ENCODE measurements around the gene C19orf67.
A peak's percentile ranks its signal among the peaks of the same experiment; 100 is the strongest.

DNA sequence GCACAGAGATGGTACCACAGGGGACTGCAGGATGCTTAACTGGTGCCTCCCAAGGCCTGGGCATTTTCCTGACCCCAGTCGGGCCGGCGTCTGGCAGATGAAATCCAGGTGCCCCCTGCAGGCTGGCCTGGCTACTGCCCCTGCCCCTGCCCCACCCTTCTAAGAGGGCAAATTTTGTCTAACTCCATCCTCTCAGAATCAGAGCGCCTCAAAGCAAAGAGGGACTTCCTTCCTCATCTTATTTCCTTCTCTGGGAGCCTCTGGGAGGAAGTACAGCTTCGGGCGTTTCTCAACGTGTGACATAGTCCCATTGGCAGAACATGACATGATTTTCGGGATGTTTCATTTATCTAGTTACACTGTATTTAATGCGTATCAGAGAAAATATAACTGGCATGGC, 29.3 kb upstream of the C19orf67 start:
- TF ChIP-seq, protein P1, sequence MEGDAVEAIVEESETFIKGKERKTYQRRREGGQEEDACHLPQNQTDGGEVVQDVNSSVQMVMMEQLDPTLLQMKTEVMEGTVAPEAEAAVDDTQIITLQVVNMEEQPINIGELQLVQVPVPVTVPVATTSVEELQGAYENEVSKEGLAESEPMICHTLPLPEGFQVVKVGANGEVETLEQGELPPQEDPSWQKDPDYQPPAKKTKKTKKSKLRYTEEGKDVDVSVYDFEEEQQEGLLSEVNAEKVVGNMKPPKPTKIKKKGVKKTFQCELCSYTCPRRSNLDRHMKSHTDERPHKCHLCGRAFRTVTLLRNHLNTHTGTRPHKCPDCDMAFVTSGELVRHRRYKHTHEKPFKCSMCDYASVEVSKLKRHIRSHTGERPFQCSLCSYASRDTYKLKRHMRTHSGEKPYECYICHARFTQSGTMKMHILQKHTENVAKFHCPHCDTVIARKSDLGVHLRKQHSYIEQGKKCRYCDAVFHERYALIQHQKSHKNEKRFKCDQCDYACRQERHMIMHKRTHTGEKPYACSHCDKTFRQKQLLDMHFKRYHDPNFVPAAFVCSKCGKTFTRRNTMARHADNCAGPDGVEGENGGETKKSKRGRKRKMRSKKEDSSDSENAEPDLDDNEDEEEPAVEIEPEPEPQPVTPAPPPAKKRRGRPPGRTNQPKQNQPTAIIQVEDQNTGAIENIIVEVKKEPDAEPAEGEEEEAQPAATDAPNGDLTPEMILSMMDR (conservative IDR thresholded peaks at IDR 0.05; ENCODE audit: low read depth in 2 of 2): peak; percentile 66 to 68
- TF ChIP-seq POLR2AphosphoS5 (IDR thresholded peaks at IDR 0.05; ENCODE audit: low read depth) (no peak), STAT1 (IDR thresholded peaks at IDR 0.05; ENCODE audit: unreplicated experiment) (no peak), EZH2 (IDR thresholded peaks at IDR 0.05; ENCODE audit: low read depth, unreplicated experiment) (no peak), EZH2phosphoT487 (IDR thresholded peaks at IDR 0.05; ENCODE audit: unreplicated experiment) (no peak), NANOG (IDR thresholded peaks at IDR 0.05; ENCODE audit: borderline replicate concordance) (no peak), ZNF331 (CRISPR knock-in tag; IDR thresholded peaks at IDR 0.05; ENCODE audit: low read depth) (no peak), JUNB (IDR thresholded peaks at IDR 0.05; ENCODE audit: unreplicated experiment) (no peak), ZNF114 (CRISPR knock-in tag; IDR thresholded peaks at IDR 0.05) (no peak), CREB1 (CRISPR knock-in tag; IDR thresholded peaks at IDR 0.05; ENCODE audit: low read depth) (no peak)
- TF ChIP-seq, protein P2, sequence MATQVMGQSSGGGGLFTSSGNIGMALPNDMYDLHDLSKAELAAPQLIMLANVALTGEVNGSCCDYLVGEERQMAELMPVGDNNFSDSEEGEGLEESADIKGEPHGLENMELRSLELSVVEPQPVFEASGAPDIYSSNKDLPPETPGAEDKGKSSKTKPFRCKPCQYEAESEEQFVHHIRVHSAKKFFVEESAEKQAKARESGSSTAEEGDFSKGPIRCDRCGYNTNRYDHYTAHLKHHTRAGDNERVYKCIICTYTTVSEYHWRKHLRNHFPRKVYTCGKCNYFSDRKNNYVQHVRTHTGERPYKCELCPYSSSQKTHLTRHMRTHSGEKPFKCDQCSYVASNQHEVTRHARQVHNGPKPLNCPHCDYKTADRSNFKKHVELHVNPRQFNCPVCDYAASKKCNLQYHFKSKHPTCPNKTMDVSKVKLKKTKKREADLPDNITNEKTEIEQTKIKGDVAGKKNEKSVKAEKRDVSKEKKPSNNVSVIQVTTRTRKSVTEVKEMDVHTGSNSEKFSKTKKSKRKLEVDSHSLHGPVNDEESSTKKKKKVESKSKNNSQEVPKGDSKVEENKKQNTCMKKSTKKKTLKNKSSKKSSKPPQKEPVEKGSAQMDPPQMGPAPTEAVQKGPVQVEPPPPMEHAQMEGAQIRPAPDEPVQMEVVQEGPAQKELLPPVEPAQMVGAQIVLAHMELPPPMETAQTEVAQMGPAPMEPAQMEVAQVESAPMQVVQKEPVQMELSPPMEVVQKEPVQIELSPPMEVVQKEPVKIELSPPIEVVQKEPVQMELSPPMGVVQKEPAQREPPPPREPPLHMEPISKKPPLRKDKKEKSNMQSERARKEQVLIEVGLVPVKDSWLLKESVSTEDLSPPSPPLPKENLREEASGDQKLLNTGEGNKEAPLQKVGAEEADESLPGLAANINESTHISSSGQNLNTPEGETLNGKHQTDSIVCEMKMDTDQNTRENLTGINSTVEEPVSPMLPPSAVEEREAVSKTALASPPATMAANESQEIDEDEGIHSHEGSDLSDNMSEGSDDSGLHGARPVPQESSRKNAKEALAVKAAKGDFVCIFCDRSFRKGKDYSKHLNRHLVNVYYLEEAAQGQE (IDR thresholded peaks at IDR 0.05; ENCODE audit: unreplicated experiment): no peak
- TF ChIP-seq, protein P3, sequence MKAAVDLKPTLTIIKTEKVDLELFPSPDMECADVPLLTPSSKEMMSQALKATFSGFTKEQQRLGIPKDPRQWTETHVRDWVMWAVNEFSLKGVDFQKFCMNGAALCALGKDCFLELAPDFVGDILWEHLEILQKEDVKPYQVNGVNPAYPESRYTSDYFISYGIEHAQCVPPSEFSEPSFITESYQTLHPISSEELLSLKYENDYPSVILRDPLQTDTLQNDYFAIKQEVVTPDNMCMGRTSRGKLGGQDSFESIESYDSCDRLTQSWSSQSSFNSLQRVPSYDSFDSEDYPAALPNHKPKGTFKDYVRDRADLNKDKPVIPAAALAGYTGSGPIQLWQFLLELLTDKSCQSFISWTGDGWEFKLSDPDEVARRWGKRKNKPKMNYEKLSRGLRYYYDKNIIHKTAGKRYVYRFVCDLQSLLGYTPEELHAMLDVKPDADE (IDR thresholded peaks at IDR 0.05): no peak
